T-helper 17 cell (primary cell): ENCODE data around the gene GALNT14. TPM values are rescaled to one million over a fixed set of nuclear protein-coding genes. Genes with fewer than 3 reads are reported as not detected.

ENCODE experiments used
- ATAC-seq: fragments of 150-1000 bp; cut with Tn5 transposase; 2 replicates; pipeline ENCODE4 v1.10.0; 2021; ENCODE audit warnings: mild to moderate bottlenecking, moderate library complexity
- DNase-seq, 3 donors: peaks; one replicate each; pipeline versions ENCODE4 v3.0.0 to v3.0.0-alpha.2; 2020 to 2021
- H3K9me3 ChIP-seq: one replicate; pipeline ENCODE4 v1.7.0; 2013; ENCODE audit warnings: low read length, mild to moderate bottlenecking; ENCODE audit not compliant: control insufficient read depth, poor library complexity, severe bottlenecking
- H3K27ac Mint-ChIP-seq: one replicate; pipeline ENCODE4 v1.8.0; 2022; ENCODE audit warnings: mild to moderate bottlenecking, moderate library complexity, mixed read lengths
- H3K27me3 Mint-ChIP-seq: one replicate; pipeline ENCODE4 v1.8.0; 2022; ENCODE audit warnings: mixed read lengths
- H3K36me3 Mint-ChIP-seq: one replicate; pipeline ENCODE4 v1.8.0; 2022; ENCODE audit warnings: low read depth, mixed read lengths
- H3K4me1 Mint-ChIP-seq: one replicate; pipeline ENCODE4 v1.8.0; 2022; ENCODE audit warnings: mild to moderate bottlenecking, mixed read lengths
- H3K4me3 Mint-ChIP-seq: one replicate; pipeline ENCODE4 v1.8.0; 2022; ENCODE audit warnings: mild to moderate bottlenecking, moderate library complexity, mixed read lengths
- total RNA-seq, 4 donors: library from RNA in 2 of 4; stranded (reverse) in 2 of 4; gene quantifications; one replicate each; pipeline ENCODE4 v1.2.3 and lab custom pipeline; 2022 to 2026

GALNT14 gene
- total RNA-seq, 2 donors from 2014 or later = not detected

DNA sequence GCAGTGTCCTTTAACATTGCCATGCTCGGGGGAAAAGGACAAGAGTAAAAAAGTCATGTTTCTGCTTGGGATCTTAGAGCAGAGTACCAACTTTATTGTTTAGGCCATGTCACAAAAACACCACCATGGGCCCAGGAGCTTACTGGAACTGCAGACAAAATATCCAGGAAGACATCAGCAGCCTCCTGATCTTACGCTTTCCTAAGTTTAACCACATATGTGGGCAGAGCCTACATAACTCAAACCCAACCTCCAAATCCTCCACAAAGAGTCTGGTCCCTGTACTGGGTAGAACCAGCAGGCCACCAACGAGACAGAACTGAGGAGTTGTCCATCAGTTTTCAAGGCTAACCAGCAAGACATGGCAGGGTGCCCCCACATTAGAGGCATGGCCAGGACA, 10.3 kb downstream of the GALNT14 start:
- no peak overlapping the region for H3K27ac Mint-ChIP-seq

DNA sequence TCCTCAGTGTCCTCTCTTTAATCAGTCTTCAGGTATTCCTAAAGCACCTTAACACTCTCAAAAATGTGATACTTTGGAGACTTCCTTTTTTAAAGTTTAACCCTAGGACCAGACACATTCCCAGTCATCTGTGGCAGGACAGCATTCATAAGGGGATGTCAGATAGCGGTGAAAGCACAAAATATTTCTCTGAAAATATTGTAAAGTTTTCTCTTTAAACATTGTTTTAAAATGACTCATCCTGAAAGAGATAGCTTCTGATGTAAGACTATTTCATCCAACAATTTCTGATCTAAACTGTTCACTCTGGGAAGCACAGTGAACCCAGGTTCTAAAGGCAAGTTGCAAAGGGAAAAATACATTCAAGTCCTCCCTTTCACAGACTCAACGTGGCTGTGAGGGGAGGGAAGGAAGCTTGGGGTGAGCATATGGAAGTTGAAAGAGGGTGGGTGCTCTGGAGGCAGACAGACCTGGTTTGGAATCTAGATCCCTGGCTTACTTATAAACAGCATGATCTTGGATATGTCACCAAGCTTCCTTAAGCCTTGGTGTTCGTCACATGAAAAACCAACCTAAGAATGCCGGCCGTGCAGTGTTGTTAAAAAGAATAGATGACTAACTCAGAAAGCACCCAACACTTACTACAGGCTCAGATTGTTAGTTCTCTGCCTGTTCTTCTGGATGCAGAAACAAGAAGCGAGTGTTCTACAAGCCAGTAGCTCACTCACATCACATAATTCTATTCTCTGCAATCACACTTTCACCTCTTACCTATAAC, 12.1 kb downstream of the GALNT14 start:
- H3K9me3 ChIP-seq = no peaks in the 10 kb centered on the region
- H3K4me3 Mint-ChIP-seq = no peak overlapping the region
- no peaks in the 10 kb centered on the region for H3K4me1 Mint-ChIP-seq
- ATAC-seq (no peak), DNase-seq (no peak)
- no peak overlapping the region for H3K27ac Mint-ChIP-seq
- peaks cover 70% of the 10 kb centered on the region for H3K27me3 Mint-ChIP-seq
- no peaks in the 10 kb centered on the region for H3K36me3 Mint-ChIP-seq

More for the DNA sequence above, 10.3 kb downstream of the GALNT14 start:
- H3K4me3 Mint-ChIP-seq = no peak overlapping the region
- peaks cover 2% of the 10 kb centered on the region for H3K36me3 Mint-ChIP-seq
- DNase-seq (no peak), ATAC-seq (no peak)
- no peaks in the 10 kb centered on the region for H3K9me3 ChIP-seq
- H3K4me1 Mint-ChIP-seq = no peaks in the 10 kb centered on the region
- peaks cover 76% of the 10 kb centered on the region for H3K27me3 Mint-ChIP-seq

DNA sequence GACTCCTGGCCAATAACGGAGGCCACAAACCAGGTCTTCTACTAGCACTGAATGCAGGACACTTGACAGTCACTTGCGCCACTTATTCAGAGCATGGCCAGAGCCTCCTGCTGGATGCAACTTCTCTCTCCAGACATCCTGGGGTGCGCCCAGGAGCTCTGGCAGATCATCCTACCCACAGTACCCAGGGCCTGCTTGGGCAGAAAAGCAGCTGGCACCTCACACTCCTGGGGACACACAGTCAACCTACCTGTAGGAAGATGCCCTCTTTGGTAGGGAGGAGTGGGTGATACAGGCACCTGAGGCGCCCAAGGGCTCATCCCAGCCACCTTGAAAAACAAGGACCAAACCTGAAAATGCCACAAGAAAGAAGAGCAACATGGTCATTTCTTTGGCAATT, 13.3 kb downstream of the GALNT14 start:
- Mint-ChIP-seq H3K27ac (no peak overlapping the region), H3K4me3 (no peak overlapping the region), H3K4me1 (no peaks in the 10 kb centered on the region), H3K27me3 (peaks cover 68% of the 10 kb centered on the region), H3K36me3 (no peaks in the 10 kb centered on the region)
- no peak for DNase-seq
- no peak for ATAC-seq
- H3K9me3 ChIP-seq = no peaks in the 10 kb centered on the region

DNA sequence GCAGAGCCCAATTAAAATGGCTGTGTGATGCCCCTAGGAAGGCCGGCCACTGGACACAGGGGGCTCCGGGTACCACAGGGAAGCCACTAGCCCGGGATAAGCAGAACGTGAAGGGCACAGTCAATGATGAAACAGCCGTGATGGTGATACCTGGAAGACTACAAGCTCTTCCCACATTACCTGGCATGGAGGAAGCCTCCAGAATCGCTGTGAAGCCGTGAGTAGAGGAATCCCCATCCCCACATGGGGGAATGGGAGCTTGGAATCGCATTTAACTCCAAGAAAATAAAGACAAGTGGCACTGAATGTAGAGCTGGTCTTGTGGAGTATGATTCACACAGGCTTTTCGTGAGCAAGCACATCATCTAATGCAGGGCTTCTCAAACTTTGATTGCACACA, 16.1 kb downstream of the GALNT14 start:
- H3K36me3 Mint-ChIP-seq = no peaks in the 10 kb centered on the region
- no peaks in the 10 kb centered on the region for H3K4me1 Mint-ChIP-seq
- no peak overlapping the region for H3K4me3 Mint-ChIP-seq

DNA sequence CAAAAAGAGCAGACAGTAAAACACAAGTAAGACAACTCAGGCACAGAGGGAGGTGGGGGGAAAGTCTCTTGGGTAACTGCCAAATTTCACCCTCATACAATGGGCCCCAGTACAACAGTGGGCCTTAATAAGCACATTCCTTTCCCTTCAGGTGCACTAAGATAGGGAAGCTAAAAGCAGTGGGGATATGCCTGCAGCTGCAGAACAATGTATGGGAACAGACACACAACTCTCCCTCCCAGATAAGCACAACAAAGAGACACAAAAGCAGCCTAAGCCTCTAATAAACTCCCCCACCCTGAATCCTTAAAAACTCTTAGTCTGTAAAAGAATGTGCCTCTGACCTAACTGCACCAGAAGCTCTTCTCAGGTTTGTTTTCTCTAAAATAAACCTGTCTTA, 24.5 kb downstream of the GALNT14 start:
- H3K9me3 ChIP-seq = no peaks in the 10 kb centered on the region
- no peak for DNase-seq
- no peak for ATAC-seq
- H3K4me3 Mint-ChIP-seq = no peak overlapping the region
- H3K27me3 Mint-ChIP-seq = peaks cover 52% of the 10 kb centered on the region
- peaks cover 4% of the 10 kb centered on the region for H3K4me1 Mint-ChIP-seq
- peaks cover 2% of the 10 kb centered on the region for H3K36me3 Mint-ChIP-seq
- no peak overlapping the region for H3K27ac Mint-ChIP-seq

More for the DNA sequence above, 16.1 kb downstream of the GALNT14 start:
- Mint-ChIP-seq H3K27ac (no peak overlapping the region), H3K27me3 (peaks cover 46% of the 10 kb centered on the region)
- DNase-seq = no peak
- no peak for ATAC-seq
- no peaks in the 10 kb centered on the region for H3K9me3 ChIP-seq

DNA sequence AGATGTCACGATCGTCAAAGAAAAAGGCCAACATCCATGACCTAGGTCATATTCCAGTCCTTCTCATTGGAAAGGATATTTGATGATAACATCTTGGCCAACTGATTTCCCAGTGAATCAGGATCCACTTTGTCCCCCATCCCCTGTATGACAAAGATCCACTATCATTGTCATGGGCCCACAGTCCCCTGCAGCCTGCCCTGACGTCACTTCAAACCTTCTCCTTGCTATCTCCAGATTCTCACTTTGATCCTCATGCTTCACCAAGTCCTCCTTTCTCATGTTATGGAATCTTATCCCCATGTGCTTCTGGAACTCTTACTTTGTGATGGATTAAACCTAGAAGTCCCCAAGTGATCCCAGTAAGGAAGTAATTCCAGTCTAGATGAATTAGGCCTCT, 25.7 kb downstream of the GALNT14 start:
- Mint-ChIP-seq H3K27me3 (peaks cover 63% of the 10 kb centered on the region), H3K4me3 (no peak overlapping the region)
- no peak for DNase-seq

DNA sequence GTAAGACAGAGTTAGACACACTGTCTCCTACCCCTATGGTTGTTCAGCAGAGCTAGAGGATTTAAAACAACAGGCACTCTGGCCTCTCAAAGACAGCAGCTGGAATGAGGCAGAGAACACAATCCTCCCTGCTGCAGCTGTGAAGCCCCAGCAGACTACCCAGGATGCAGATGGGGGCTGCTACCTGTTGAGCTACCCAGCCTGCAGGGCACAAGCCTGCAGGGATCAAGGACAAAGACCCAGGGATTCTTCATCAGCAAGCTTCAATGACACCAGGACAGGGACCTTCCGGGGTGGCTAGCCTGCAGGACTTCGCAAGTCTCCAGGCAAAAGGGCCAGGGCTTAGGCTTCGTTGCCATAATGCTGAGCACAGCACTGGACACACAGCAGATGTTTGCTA, 27.2 kb downstream of the GALNT14 start:
- H3K27ac Mint-ChIP-seq = no peak overlapping the region
- ATAC-seq (no peak), DNase-seq (no peak)
- no peak overlapping the region for H3K4me3 Mint-ChIP-seq
- H3K27me3 Mint-ChIP-seq = peaks cover 67% of the 10 kb centered on the region
- H3K4me1 Mint-ChIP-seq = peaks cover 4% of the 10 kb centered on the region
- peaks cover 2% of the 10 kb centered on the region for H3K36me3 Mint-ChIP-seq
- H3K9me3 ChIP-seq = no peaks in the 10 kb centered on the region

More for the DNA sequence above, 25.7 kb downstream of the GALNT14 start:
- peaks cover 2% of the 10 kb centered on the region for H3K36me3 Mint-ChIP-seq
- H3K4me1 Mint-ChIP-seq = peaks cover 4% of the 10 kb centered on the region
- H3K27ac Mint-ChIP-seq = no peak overlapping the region
- ATAC-seq = no peak
- H3K9me3 ChIP-seq = no peaks in the 10 kb centered on the region

DNA sequence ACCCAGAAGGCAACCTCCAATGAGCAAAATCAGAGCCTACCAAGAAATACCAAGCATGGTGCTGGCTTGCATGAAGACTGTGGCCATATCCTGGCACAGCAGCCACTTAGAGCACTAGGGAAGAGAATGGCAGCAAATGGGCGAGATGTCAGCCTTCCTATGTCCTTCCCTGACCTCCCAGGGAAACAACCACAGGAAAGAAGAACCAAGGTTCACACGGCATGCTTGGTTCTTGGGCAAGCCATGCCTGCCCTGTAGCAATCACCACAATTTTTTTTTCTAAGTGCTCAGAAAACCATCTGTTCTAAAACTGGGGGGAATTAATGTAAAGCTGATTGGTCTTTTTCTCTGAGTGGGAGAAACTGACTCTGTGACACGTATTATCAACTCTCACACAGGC, 27.8 kb downstream of the GALNT14 start:
- Mint-ChIP-seq H3K27ac (no peak overlapping the region), H3K36me3 (no peaks in the 10 kb centered on the region), H3K4me3 (no peak overlapping the region), H3K27me3 (peaks cover 61% of the 10 kb centered on the region), H3K4me1 (peaks cover 4% of the 10 kb centered on the region)
- DNase-seq = no peak
- ATAC-seq = no peak
- H3K9me3 ChIP-seq = no peaks in the 10 kb centered on the region

DNA sequence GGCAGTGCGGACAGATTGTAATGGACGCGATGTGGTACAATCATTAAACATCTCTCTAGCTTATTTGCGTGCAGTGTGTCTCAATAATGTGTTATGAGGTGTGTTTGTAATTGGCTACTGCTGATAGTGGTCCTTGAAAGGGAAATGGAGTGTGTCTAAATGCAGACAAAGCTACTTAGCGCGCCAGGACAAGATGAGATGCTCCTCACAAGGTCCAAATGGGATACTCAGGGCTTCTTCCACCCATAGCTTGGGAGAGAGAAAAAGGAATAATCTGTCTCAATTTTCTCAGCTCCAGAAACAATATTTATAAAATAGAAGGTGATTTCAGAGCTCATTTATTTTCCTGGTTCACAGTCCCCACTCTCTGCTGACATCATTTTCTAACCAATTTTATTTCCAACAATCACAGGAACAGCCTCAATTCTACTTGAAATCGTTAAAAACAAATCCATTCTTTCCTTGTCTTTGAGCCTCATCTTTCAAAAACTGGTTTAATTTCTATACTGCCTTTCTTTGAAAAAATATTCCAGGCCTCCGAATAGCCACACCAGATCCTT, 28.5 kb downstream of the GALNT14 start:
- Mint-ChIP-seq H3K36me3 (no peaks in the 10 kb centered on the region), H3K4me1 (peaks cover 4% of the 10 kb centered on the region), H3K27ac (no peak overlapping the region), H3K27me3 (peaks cover 63% of the 10 kb centered on the region), H3K4me3 (no peak overlapping the region)
- no peaks in the 10 kb centered on the region for H3K9me3 ChIP-seq
- no peak for ATAC-seq
- DNase-seq = no peak

DNA sequence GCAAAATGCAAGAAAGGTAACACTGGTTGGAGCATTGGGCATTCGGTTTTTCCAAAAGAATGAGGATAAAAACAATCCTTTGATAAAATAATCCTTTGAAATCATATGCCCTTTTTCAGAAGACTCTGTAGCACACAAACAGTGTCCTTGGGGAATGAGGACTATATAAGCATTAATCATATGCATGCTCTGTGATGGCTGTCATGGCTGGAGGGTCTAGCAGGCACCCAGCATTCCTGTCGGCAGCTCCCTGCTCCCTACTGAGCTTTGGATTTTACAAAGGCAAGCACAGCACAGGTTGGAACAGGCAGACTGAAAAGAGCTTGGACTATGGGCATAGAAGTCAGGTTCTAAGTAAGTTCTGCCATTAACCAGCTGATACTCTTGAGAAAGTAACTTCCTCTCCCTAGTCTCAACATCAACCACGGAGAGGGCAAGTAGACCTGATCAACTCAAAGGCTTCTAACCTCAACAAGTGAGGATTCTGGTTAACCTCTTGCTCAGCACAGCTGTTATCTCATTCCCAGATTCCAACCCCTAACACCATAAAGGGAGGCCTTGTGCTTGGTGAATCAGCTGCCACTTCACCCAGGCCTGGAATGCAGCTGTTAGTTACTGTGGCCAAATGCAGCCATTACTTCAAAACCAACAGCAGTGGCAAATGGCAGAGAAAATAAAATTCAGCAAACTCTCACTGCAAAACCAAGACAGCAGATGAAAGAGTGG, 29.5 kb downstream of the GALNT14 start:
- H3K4me1 Mint-ChIP-seq = peaks cover 4% of the 10 kb centered on the region
- DNase-seq = no peak
- H3K9me3 ChIP-seq = no peaks in the 10 kb centered on the region
- H3K36me3 Mint-ChIP-seq = no peaks in the 10 kb centered on the region
- no peak overlapping the region for H3K4me3 Mint-ChIP-seq
- no peak for ATAC-seq
- H3K27ac Mint-ChIP-seq = no peak overlapping the region
- peaks cover 63% of the 10 kb centered on the region for H3K27me3 Mint-ChIP-seq

DNA sequence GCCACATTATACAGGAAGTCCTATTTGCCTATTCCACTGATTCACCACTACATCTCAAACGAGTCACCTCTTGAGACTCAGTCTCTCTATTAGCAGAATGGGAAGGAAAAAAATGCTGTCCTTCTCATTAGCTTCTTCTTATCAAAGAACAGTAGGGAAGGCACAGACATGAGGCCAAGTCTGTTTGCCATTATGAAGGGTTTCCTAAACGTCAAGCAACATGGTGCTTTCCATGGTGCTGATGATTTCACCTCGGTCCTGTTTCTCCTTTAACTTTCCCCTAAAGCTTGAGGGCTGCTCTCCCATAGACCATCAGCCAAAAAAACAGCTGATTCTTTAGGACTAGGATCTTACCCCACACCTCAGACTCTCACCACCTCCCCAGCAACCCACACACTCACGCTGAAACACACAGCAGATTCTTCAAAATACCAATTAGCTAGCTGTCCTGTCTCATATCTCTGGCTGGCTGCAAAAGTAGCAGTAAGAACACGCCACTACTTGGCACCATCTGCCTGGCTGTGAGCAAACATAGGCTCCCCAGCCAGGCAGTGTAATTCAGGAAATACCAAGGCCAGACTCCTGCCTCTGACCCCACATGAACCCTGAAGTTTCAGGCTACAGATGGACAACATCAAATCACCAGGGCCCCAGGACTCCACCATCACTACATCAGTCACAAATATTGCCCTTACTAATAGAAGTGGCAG, 30.5 kb downstream of the GALNT14 start:
- Mint-ChIP-seq H3K27me3 (peaks cover 60% of the 10 kb centered on the region), H3K4me1 (peaks cover 4% of the 10 kb centered on the region), H3K27ac (no peak overlapping the region), H3K4me3 (no peak overlapping the region), H3K36me3 (no peaks in the 10 kb centered on the region)
- DNase-seq (no peak), ATAC-seq (no peak)
- H3K9me3 ChIP-seq = no peaks in the 10 kb centered on the region

DNA sequence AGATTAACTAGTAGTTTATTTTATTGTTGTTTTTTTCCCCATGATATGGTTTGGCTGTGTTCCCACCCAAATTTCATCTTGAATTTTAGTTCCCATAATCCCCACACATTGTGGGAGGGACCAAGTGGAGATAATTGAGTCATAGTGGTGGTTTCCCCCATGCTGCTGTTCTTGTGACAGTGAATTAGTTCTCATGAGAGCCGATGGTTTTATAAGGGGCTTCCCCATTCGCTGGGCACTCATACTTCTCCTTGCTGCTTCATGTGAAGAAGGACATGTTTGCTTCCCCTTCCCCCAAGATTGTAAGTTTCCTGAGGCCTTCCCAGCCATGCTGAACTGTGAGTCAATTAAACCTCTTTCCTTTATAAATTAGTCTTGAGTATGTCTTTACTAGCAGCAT, 36.5 kb downstream of the GALNT14 start:
- no peak overlapping the region for H3K4me3 Mint-ChIP-seq
- H3K27me3 Mint-ChIP-seq = peaks cover 23% of the 10 kb centered on the region
- ATAC-seq (no peak), DNase-seq (no peak)
- no peak overlapping the region for H3K27ac Mint-ChIP-seq
- H3K36me3 Mint-ChIP-seq = no peaks in the 10 kb centered on the region
- peaks cover 4% of the 10 kb centered on the region for H3K4me1 Mint-ChIP-seq
- H3K9me3 ChIP-seq = no peaks in the 10 kb centered on the region

DNA sequence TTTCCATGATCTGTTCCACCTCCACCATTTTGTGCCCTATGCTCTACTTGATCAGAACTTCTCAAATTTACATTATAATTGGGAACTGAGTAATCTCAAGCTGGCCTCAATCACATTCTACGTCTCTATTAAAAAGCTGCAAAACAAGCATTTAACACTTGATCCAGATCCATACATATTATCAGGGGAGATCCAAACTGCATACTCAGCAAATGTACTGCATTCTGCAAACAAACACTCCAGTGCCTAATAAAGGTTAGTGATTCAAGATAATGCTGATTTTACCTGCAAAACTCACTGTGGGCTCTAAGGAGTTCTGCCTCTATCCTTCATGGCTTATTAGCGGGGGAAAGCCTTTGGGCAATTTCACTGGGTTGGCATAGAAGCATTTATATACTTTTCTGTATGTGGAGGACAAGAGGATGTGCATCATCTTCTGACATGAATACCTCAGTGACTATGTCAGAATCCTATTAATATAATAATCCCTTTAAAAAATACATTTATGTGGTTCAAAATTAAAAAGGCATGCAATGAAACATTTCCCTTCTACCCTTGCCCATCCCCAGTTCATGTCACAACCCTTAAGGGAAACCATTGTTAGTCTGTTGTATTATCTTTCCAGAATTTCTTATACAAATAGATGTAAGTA, 40.2 kb downstream of the GALNT14 start:
- Mint-ChIP-seq H3K36me3 (no peaks in the 10 kb centered on the region), H3K27ac (no peak overlapping the region), H3K4me1 (peaks cover 4% of the 10 kb centered on the region), H3K27me3 (peaks cover 1% of the 10 kb centered on the region), H3K4me3 (no peak overlapping the region)
- ATAC-seq (no peak), DNase-seq (no peak)
- no peaks in the 10 kb centered on the region for H3K9me3 ChIP-seq
